ENCODE measurements around the gene VWA8. TPM values are rescaled to one million over a fixed set of nuclear protein-coding genes. Genes with fewer than 3 reads are reported as not detected.
"Not testable (repeated sequence)": the region's sequence is repeated elsewhere in the genome, so short reads cannot be mapped to it uniquely, and the experiment has no call there.

The VWA8 gene
- total RNA-seq, 4 donors from 2014 or later, result 19.5 to 26.2 (median 21.6) TPM

GRCh38 chr13:41883147-41883546 lies 77.8 kb downstream of the VWA8 start:
- Histone ChIP-seq H3K9me3 (no peaks in the 10 kb centered on the region), H3K27me3 (no peaks in the 10 kb centered on the region), H3K4me3 (no peak overlapping the region), H3K4me1 (no peaks in the 10 kb centered on the region), H3K27ac (replicated peaks in 1 of 4) (no peak overlapping the region), H3K36me3 (peaks cover 15 to 37% (median 25%) of the 10 kb centered on the region in 4 donors)
- TF ChIP-seq POLR2A (IDR thresholded peaks at IDR 0.05; ENCODE audit: low read depth), result no peak
- TF ChIP-seq CTCF (IDR thresholded peaks at IDR 0.05), result no peak
- no peak for TF ChIP-seq EP300 (IDR thresholded peaks at IDR 0.05)
- no peak for TF ChIP-seq POLR2AphosphoS5 (IDR thresholded peaks at IDR 0.05)
- intact Hi-C loops (cut with DNase I), result no loop called here
- DNase-seq (ENCODE audit: extremely low spot score), result no peak

- H3K4me1 ChIP-seq; intact Hi-C loops (cut with DNase I); DNase-seq (ENCODE audit: extremely low spot score); H3K27ac ChIP-seq (replicated peaks in 1 of 4); H3K27me3 ChIP-seq; H3K9me3 ChIP-seq; H3K4me3 ChIP-seq: not testable (repeated sequence)
- H3K36me3 ChIP-seq, result peaks cover 15 to 33% (median 25%) of the 10 kb centered on the region in 4 donors
- no CpG with 5 or more reads among the region's 32 CpGs for WGBS
These were observed 79.0 kb downstream of the VWA8 start for GRCh38 chr13:41881890-41882289.

- Histone ChIP-seq H3K27ac (replicated peaks in 1 of 4) (no peak overlapping the region), H3K4me3 (no peak overlapping the region), H3K27me3 (no peaks in the 10 kb centered on the region), H3K36me3 (peaks cover 15 to 38% (median 25%) of the 10 kb centered on the region in 4 donors), H3K4me1 (no peaks in the 10 kb centered on the region), H3K9me3 (no peaks in the 10 kb centered on the region)
- no peak for DNase-seq (ENCODE audit: extremely low spot score)
- intact Hi-C loops (cut with DNase I), result no loop called here
- TF ChIP-seq POLR2A (IDR thresholded peaks at IDR 0.05; ENCODE audit: low read depth) (no peak), CTCF (IDR thresholded peaks at IDR 0.05) (no peak), POLR2AphosphoS5 (IDR thresholded peaks at IDR 0.05) (no peak), EP300 (IDR thresholded peaks at IDR 0.05) (no peak)
- WGBS, result 100% methylated on average over 1 of the region's 1 CpG
These were observed 79.9 kb downstream of the VWA8 start for GRCh38 chr13:41880966-41881365.

GRCh38 chr13:41864658-41865057 lies 96.3 kb downstream of the VWA8 start:
- no peak for DNase-seq (ENCODE audit: extremely low spot score)
- H3K36me3 ChIP-seq, result peaks cover 0 to 27% (median 13%) of the 10 kb centered on the region in 4 donors
- H3K4me3 ChIP-seq, result no peak overlapping the region
- H3K27me3 ChIP-seq, result no peaks in the 10 kb centered on the region
- intact Hi-C loops (cut with DNase I), result no loop called here
- no peak for TF ChIP-seq CTCF (IDR thresholded peaks at IDR 0.05)
- TF ChIP-seq POLR2AphosphoS5 (IDR thresholded peaks at IDR 0.05), result no peak
- TF ChIP-seq EP300 (IDR thresholded peaks at IDR 0.05), result no peak
- TF ChIP-seq POLR2A (IDR thresholded peaks at IDR 0.05; ENCODE audit: low read depth), result no peak
- no peaks in the 10 kb centered on the region for H3K4me1 ChIP-seq
- WGBS, result 81% methylated on average over 4 of the region's 4 CpGs
- H3K9me3 ChIP-seq, result no peaks in the 10 kb centered on the region
- no peak overlapping the region for H3K27ac ChIP-seq (replicated peaks in 1 of 4)

GRCh38 chr13:41862659-41863058 lies 98.2 kb downstream of the VWA8 start:
- H3K4me3 ChIP-seq; H3K9me3 ChIP-seq; DNase-seq (ENCODE audit: extremely low spot score); H3K27me3 ChIP-seq; H3K4me1 ChIP-seq; intact Hi-C loops (cut with DNase I); H3K27ac ChIP-seq (replicated peaks in 1 of 4): not testable (repeated sequence)
- peaks cover 0 to 35% (median 16%) of the 10 kb centered on the region in 4 donors for H3K36me3 ChIP-seq

GRCh38 chr13:41859565-41859964 lies 101.3 kb downstream of the VWA8 start:
- 74% methylated on average over 1 of the region's 1 CpG for WGBS
- no peak for DNase-seq (ENCODE audit: extremely low spot score)
- Histone ChIP-seq H3K4me1 (no peaks in the 10 kb centered on the region), H3K4me3 (no peak overlapping the region), H3K9me3 (no peaks in the 10 kb centered on the region), H3K36me3 (peaks cover 0 to 28% (median 10%) of the 10 kb centered on the region in 4 donors), H3K27me3 (no peaks in the 10 kb centered on the region), H3K27ac (replicated peaks in 1 of 4) (no peak overlapping the region)
- intact Hi-C loops (cut with DNase I), result no loop called here
- no peak for TF ChIP-seq POLR2AphosphoS5 (IDR thresholded peaks at IDR 0.05)
- TF ChIP-seq EP300 (IDR thresholded peaks at IDR 0.05), result no peak
- TF ChIP-seq POLR2A (IDR thresholded peaks at IDR 0.05; ENCODE audit: low read depth), result no peak
- no peak for TF ChIP-seq CTCF (IDR thresholded peaks at IDR 0.05)
